HepG2 (cell line): Measurements from ENCODE around the gene CLDN19. TPM values are rescaled to one million over a fixed set of nuclear protein-coding genes. Genes with fewer than 3 reads are reported as not detected.

Source experiments
- NFAT5 ChIP-seq: sonication (generic); formaldehyde crosslinking; IDR thresholded peaks from 2 replicates; pipeline ENCODE4 v1.4.0; 2020; ENCODE audit warnings: missing genetic modification reagents
- PBX3 ChIP-seq: sonication (generic); formaldehyde crosslinking; IDR thresholded peaks from 2 replicates; pipeline ENCODE4 v1.8.1; 2023; ENCODE audit warnings: missing genetic modification reagents, inconsistent platforms, borderline replicate concordance
- polyA plus RNA-seq, 8 experiments: library from polyadenylated mRNA; depleted of rRNA in 3 of 8; stranded (reverse) in 7 of 8; unstranded in 1 of 8; fragments of >200 nt; fragmentation: Illumina TruSeq in 4 of 8; extraction: Trizol in 4 of 8; gene quantifications; 2 replicates each; pipeline versions ENCODE4 v1.2.1 to v1.2.3, GENCODE V29; 2011 to 2016; ENCODE audit warnings: low read depth in 4 of 8, missing spikeins in 1 of 8, mixed read lengths in 1 of 8; ENCODE audit not compliant: insufficient read depth in 1 of 8
- total RNA-seq, 5 experiments: library from RNA; depleted of rRNA; stranded (reverse); fragments of >200 nt; fragmentation: Illumina TruSeq; extraction: Trizol; gene quantifications; 2 replicates each; pipeline ENCODE4 v1.2.3, GENCODE V29; 2016; ENCODE audit warnings: low read depth in 1 of 5
- TF ChIP-seq, protein P1 (sequence below): IDR thresholded peaks from 2 replicates; pipeline ENCODE4 v1.6.1; 2016; ENCODE audit warnings: low read depth, borderline replicate concordance

CLDN19 gene
- total and polyA plus RNA-seq, 2 of the 13 experiments (the other 11 are each of a cell fraction or from before 2014, with no cell fraction given) = 5.0 to 7.6 TPM

- TF ChIP-seq NFAT5 (CRISPR knock-in tag) (0 out of 2 replicates have a peak, but pooled peaks have one; percentile 54), PBX3 (CRISPR knock-in tag) (no peak)
- TF ChIP-seq, protein P1, sequence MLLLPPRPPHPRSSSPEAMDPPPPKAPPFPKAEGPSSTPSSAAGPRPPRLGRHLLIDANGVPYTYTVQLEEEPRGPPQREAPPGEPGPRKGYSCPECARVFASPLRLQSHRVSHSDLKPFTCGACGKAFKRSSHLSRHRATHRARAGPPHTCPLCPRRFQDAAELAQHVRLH (CRISPR knock-in tag) = no peak; the same call in 1 of the 2 replicates
Measured at GRCh38 chr1:42766741-42767509, 26.9 kb upstream of the CLDN19 start, which contains the start of the genes C1orf50 and P3H1 (continued).
